ENCODE data around the gene HELZ.
"Not testable (repeated sequence)": the region's sequence is repeated elsewhere in the genome, so short reads cannot be mapped to it uniquely, and the experiment has no call there.

The HELZ gene

GRCh38 chr17:67119102-67119501 lies 125.9 kb downstream of the HELZ start:
- H3K27me3 ChIP-seq (ENCODE audit: control insufficient read depth, insufficient read depth, low read length), result no peaks in the 10 kb centered on the region
- H3K36me3 ChIP-seq (ENCODE audit: control insufficient read depth, insufficient read depth, low read length), result peaks cover 3% of the 10 kb centered on the region

GRCh38 chr17:67116045-67116575 lies 128.9 kb downstream of the HELZ start:
- Histone ChIP-seq H3K4me3 (ENCODE audit: low read length) (no peak overlapping the region), H3K36me3 (ENCODE audit: control insufficient read depth, insufficient read depth, low read length) (no peaks in the 10 kb centered on the region), H3K9me3 (ENCODE audit: control insufficient read depth, low read length) (no peaks in the 10 kb centered on the region), H3K27me3 (ENCODE audit: control insufficient read depth, insufficient read depth, low read length) (no peaks in the 10 kb centered on the region), H3K4me1 (ENCODE audit: control insufficient read depth, insufficient read depth, low read length) (no peaks in the 10 kb centered on the region), H3K9ac (ENCODE audit: low read length) (no peak overlapping the region)

More at GRCh38 chr17:67119102-67119501, 125.9 kb downstream of the HELZ start:
- Histone ChIP-seq H3K9ac (ENCODE audit: low read length) (no peak overlapping the region), H3K9me3 (ENCODE audit: control insufficient read depth, low read length) (no peaks in the 10 kb centered on the region), H3K4me1 (ENCODE audit: control insufficient read depth, insufficient read depth, low read length) (no peaks in the 10 kb centered on the region), H3K4me3 (ENCODE audit: low read length) (no peak overlapping the region)

DNA sequence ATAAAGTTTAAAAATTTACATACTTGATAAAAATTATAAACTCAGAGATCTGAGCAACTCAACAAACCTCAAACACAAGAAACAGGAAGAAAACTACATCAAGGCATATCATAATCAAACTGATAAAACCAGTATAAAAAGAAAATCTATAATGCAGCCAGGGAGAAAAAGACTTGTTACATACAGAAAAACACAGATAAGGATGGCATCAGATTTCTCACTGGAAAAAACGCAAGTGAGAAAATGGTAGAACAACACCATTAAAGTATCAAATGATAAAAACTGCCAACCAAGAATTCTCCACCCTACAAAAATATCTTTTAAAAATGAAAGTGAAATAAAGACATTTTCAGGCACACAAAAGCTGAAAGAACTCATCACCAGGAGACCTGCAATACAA lies 129.6 kb downstream of the HELZ start:
- no peaks in the 10 kb centered on the region for H3K4me1 ChIP-seq (ENCODE audit: control insufficient read depth, insufficient read depth, low read length)
- no peak overlapping the region for H3K9ac ChIP-seq (ENCODE audit: low read length)
- no peaks in the 10 kb centered on the region for H3K27me3 ChIP-seq (ENCODE audit: control insufficient read depth, insufficient read depth, low read length)
- H3K9me3 ChIP-seq (ENCODE audit: control insufficient read depth, low read length), result no peaks in the 10 kb centered on the region
- H3K36me3 ChIP-seq (ENCODE audit: control insufficient read depth, insufficient read depth, low read length), result no peaks in the 10 kb centered on the region
- H3K4me3 ChIP-seq (ENCODE audit: low read length), result no peak overlapping the region

DNA sequence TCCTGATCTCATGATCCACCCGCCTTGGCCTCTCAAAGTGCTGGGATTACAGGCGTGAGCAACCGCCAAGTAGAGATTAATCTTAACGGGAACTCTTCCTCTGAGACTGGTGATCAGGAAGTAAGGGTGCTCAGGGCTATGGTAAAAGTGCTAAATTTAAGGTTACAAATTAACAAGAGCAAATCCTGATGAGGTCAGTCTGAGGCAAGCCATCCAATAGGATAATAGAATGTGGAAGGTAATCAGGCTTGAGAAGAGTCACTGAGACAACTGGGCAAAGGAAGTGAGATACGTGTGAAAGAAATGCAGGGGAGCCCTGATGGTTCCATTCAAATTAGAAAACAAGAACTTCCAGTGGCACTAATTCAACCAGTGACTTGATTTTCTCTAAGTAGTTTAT lies 131.5 kb downstream of the HELZ start:
- Histone ChIP-seq H3K36me3 (ENCODE audit: control insufficient read depth, insufficient read depth, low read length) (no peaks in the 10 kb centered on the region), H3K27me3 (ENCODE audit: control insufficient read depth, insufficient read depth, low read length) (no peaks in the 10 kb centered on the region), H3K9ac (ENCODE audit: low read length) (no peak overlapping the region), H3K4me3 (ENCODE audit: low read length) (no peak overlapping the region), H3K9me3 (ENCODE audit: control insufficient read depth, low read length) (no peaks in the 10 kb centered on the region), H3K4me1 (ENCODE audit: control insufficient read depth, insufficient read depth, low read length) (no peaks in the 10 kb centered on the region)

- no peaks in the 10 kb centered on the region for H3K4me1 ChIP-seq (ENCODE audit: control insufficient read depth, insufficient read depth, low read length)
- no peaks in the 10 kb centered on the region for H3K27me3 ChIP-seq (ENCODE audit: control insufficient read depth, insufficient read depth, low read length)
- no peak overlapping the region for H3K9ac ChIP-seq (ENCODE audit: low read length)
- no peaks in the 10 kb centered on the region for H3K36me3 ChIP-seq (ENCODE audit: control insufficient read depth, insufficient read depth, low read length)
- no peak overlapping the region for H3K4me3 ChIP-seq (ENCODE audit: low read length)
- no peaks in the 10 kb centered on the region for H3K9me3 ChIP-seq (ENCODE audit: control insufficient read depth, low read length)
These were observed 133.2 kb downstream of the HELZ start for GRCh38 chr17:67111808-67112207.

- Histone ChIP-seq H3K27me3 (ENCODE audit: control insufficient read depth, insufficient read depth, low read length) (no peaks in the 10 kb centered on the region), H3K9me3 (ENCODE audit: control insufficient read depth, low read length) (no peaks in the 10 kb centered on the region), H3K4me3 (ENCODE audit: low read length) (no peak overlapping the region), H3K4me1 (ENCODE audit: control insufficient read depth, insufficient read depth, low read length) (no peaks in the 10 kb centered on the region), H3K36me3 (ENCODE audit: control insufficient read depth, insufficient read depth, low read length) (no peaks in the 10 kb centered on the region), H3K9ac (ENCODE audit: low read length) (no peak overlapping the region)
These were observed 133.7 kb downstream of the HELZ start for GRCh38 chr17:67111327-67111726.

- no peaks in the 10 kb centered on the region for H3K36me3 ChIP-seq (ENCODE audit: control insufficient read depth, insufficient read depth, low read length)
These were observed 134.4 kb downstream of the HELZ start for GRCh38 chr17:67110619-67111018.

GRCh38 chr17:67109111-67109510 lies 135.9 kb downstream of the HELZ start:
- Histone ChIP-seq H3K27me3 (ENCODE audit: control insufficient read depth, insufficient read depth, low read length) (no peaks in the 10 kb centered on the region), H3K4me3 (ENCODE audit: low read length) (no peak overlapping the region), H3K36me3 (ENCODE audit: control insufficient read depth, insufficient read depth, low read length) (no peaks in the 10 kb centered on the region), H3K9me3 (ENCODE audit: control insufficient read depth, low read length) (no peaks in the 10 kb centered on the region), H3K9ac (ENCODE audit: low read length) (no peak overlapping the region), H3K4me1 (ENCODE audit: control insufficient read depth, insufficient read depth, low read length) (no peaks in the 10 kb centered on the region)

More at GRCh38 chr17:67110619-67111018, 134.4 kb downstream of the HELZ start:
- Histone ChIP-seq H3K4me3 (ENCODE audit: low read length) (no peak overlapping the region), H3K27me3 (ENCODE audit: control insufficient read depth, insufficient read depth, low read length) (no peaks in the 10 kb centered on the region), H3K4me1 (ENCODE audit: control insufficient read depth, insufficient read depth, low read length) (no peaks in the 10 kb centered on the region), H3K9me3 (ENCODE audit: control insufficient read depth, low read length) (no peaks in the 10 kb centered on the region), H3K9ac (ENCODE audit: low read length) (no peak overlapping the region)

- no peaks in the 10 kb centered on the region for H3K36me3 ChIP-seq (ENCODE audit: control insufficient read depth, insufficient read depth, low read length)
These were observed 136.9 kb downstream of the HELZ start for GRCh38 chr17:67107811-67108775.

GRCh38 chr17:67107171-67107570 lies 137.8 kb downstream of the HELZ start:
- Histone ChIP-seq H3K4me3 (ENCODE audit: low read length) (no peak overlapping the region), H3K36me3 (ENCODE audit: control insufficient read depth, insufficient read depth, low read length) (no peaks in the 10 kb centered on the region), H3K27me3 (ENCODE audit: control insufficient read depth, insufficient read depth, low read length) (no peaks in the 10 kb centered on the region), H3K9ac (ENCODE audit: low read length) (no peak overlapping the region), H3K9me3 (ENCODE audit: control insufficient read depth, low read length) (no peaks in the 10 kb centered on the region), H3K4me1 (ENCODE audit: control insufficient read depth, insufficient read depth, low read length) (no peaks in the 10 kb centered on the region)

More at GRCh38 chr17:67107811-67108775, 136.9 kb downstream of the HELZ start:
- no peaks in the 10 kb centered on the region for H3K4me1 ChIP-seq (ENCODE audit: control insufficient read depth, insufficient read depth, low read length)
- H3K9ac ChIP-seq (ENCODE audit: low read length), result no peak overlapping the region
- H3K9me3 ChIP-seq (ENCODE audit: control insufficient read depth, low read length), result no peaks in the 10 kb centered on the region
- no peak overlapping the region for H3K4me3 ChIP-seq (ENCODE audit: low read length)
- H3K27me3 ChIP-seq (ENCODE audit: control insufficient read depth, insufficient read depth, low read length), result no peaks in the 10 kb centered on the region

DNA sequence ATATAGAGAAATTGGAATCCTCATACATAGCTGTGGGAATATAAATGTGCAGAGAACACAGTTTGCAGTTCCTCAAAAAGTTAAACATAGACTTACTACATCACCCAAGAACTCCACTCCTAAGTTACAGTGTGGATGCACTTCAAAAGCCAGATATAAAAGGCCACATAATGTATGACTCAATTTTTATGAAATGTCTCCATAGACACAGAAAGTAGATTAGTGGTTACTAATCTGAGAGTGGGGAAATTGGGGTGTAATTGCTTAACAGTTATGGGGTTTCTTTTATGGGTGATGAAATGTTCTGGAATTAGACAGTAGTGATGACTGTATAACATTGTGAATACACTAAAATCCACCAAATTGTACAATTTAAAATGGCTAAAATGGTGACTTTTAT lies 139.8 kb downstream of the HELZ start:
- no peaks in the 10 kb centered on the region for H3K9me3 ChIP-seq (ENCODE audit: control insufficient read depth, low read length)
- H3K4me3 ChIP-seq (ENCODE audit: low read length), result no peak overlapping the region
- H3K36me3 ChIP-seq (ENCODE audit: control insufficient read depth, insufficient read depth, low read length), result no peaks in the 10 kb centered on the region
- no peaks in the 10 kb centered on the region for H3K4me1 ChIP-seq (ENCODE audit: control insufficient read depth, insufficient read depth, low read length)
- H3K9ac ChIP-seq (ENCODE audit: low read length), result no peak overlapping the region
- no peaks in the 10 kb centered on the region for H3K27me3 ChIP-seq (ENCODE audit: control insufficient read depth, insufficient read depth, low read length)

DNA sequence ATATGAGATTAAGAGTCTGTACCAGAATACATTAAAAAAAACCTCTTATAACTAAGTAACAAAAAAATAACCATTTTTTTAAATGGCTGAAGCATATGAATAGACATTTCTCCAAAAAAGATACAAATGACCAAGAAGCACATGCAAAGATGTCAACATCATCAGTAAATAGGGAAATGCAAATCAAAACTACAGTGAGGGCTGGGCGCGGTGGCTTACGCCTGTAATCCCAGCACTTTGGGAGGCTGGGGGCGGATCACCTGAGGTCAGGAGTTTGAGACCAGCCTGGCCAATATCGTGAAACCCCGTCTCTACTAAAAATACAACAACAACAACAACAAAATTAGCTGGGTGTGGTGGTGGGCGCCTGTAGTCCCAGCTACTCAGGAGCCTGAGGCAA lies 140.4 kb downstream of the HELZ start:
- H3K9ac ChIP-seq (ENCODE audit: low read length); H3K4me3 ChIP-seq (ENCODE audit: low read length); H3K36me3 ChIP-seq (ENCODE audit: control insufficient read depth, insufficient read depth, low read length); H3K4me1 ChIP-seq (ENCODE audit: control insufficient read depth, insufficient read depth, low read length); H3K9me3 ChIP-seq (ENCODE audit: control insufficient read depth, low read length); H3K27me3 ChIP-seq (ENCODE audit: control insufficient read depth, insufficient read depth, low read length): not testable (repeated sequence)

Data from mucosa of stomach (tissue), 1 donor.